Ishikawa (cell line): ENCODE results near the gene ACACA.

Source experiments
- CEBPB ChIP-seq: IDR thresholded peaks from 2 replicates; pipeline ENCODE4 v1.6.1; 2012
- EP300 ChIP-seq: IDR thresholded peaks from 2 replicates; pipeline ENCODE4 v1.6.1; 2012; ENCODE audit warnings: borderline replicate concordance

DNA sequence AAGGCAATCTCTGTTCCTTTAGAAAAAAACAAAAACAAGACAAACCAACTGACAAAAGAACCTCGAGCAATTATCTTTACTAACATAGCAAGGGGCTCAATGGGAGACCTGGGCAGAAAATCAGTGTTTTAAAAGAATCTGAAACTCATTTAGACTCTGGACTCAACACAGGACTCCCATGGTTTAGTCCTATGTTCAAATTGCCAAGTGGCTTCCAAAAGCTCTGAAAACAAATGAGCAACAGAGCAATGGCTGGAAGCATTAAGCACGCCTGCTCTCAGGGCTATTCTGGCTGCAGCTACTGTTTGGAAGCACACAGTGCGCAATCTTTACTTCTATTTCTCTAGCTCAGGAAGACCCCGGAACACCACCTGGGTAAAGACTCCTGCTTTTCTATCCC lies 295.9 kb downstream of the ACACA start:
- TF ChIP-seq EP300 (no peak), CEBPB (no peak)
